Mesendoderm (in vitro differentiated cells): ENCODE data around the gene TNPO3.
A peak's percentile ranks its signal among the peaks of the same experiment; 100 is the strongest.
"Not testable (repeated sequence)": the region's sequence is repeated elsewhere in the genome, so short reads cannot be mapped to it uniquely, and the experiment has no call there.

ENCODE experiments used
- DNase-seq: peaks from one replicate; pipeline ENCODE4 v3.0.0; 2013
- H2AK5ac ChIP-seq: 2 replicates; pipeline ENCODE4 v1.6.1; 2013; ENCODE audit warnings: low read length, inconsistent platforms
- H2BK120ac ChIP-seq: 2 replicates; pipeline ENCODE4 v1.6.1; 2013; ENCODE audit warnings: low read depth, mild to moderate bottlenecking, low read length, moderate library complexity, mixed read lengths
- H2BK15ac ChIP-seq: replicated peaks from 2 replicates; pipeline ENCODE4 v1.6.1; 2013; ENCODE audit warnings: low read depth, mild to moderate bottlenecking, moderate library complexity
- H2BK5ac ChIP-seq: 2 replicates; pipeline ENCODE4 v1.6.1; 2013; ENCODE audit warnings: low read length, inconsistent platforms
- H3K18ac ChIP-seq: 2 replicates; pipeline ENCODE4 v1.6.1; 2013; ENCODE audit warnings: mild to moderate bottlenecking, low read length, mixed read lengths
- H3K23ac ChIP-seq: one replicate; pipeline ENCODE4 v1.6.1; 2013; ENCODE audit warnings: low read length
- H3K27ac ChIP-seq: 2 replicates; pipeline ENCODE4 v1.5.1; 2013; ENCODE audit warnings: low read depth, mild to moderate bottlenecking, inconsistent platforms, low read length, moderate library complexity
- H3K27me3 ChIP-seq: 2 replicates; pipeline ENCODE4 v1.6.1; 2013; ENCODE audit warnings: low read length, control low read depth, mild to moderate bottlenecking, inconsistent platforms; ENCODE audit not compliant: insufficient read depth, poor library complexity
- H3K36me3 ChIP-seq: 2 replicates; pipeline ENCODE4 v1.6.1; 2013; ENCODE audit warnings: low read length, inconsistent platforms; ENCODE audit not compliant: control insufficient read depth, insufficient read depth
- H3K4ac ChIP-seq: one replicate; pipeline ENCODE4 v1.6.1; 2013; ENCODE audit warnings: low read depth, mild to moderate bottlenecking, low read length, moderate library complexity
- H3K4me1 ChIP-seq: 2 replicates; pipeline ENCODE4 v1.6.1; 2013; ENCODE audit warnings: low read depth, low read length, inconsistent platforms; ENCODE audit not compliant: control insufficient read depth
- H3K4me2 ChIP-seq: 2 replicates; pipeline ENCODE4 v1.6.1; 2013; ENCODE audit warnings: low read length
- H3K4me3 ChIP-seq: 2 replicates; pipeline ENCODE4 v1.5.1; 2013; ENCODE audit warnings: mild to moderate bottlenecking, low read length
- H3K56ac ChIP-seq: one replicate; pipeline ENCODE4 v1.6.1; 2013; ENCODE audit warnings: low read length
- H3K79me1 ChIP-seq: 2 replicates; pipeline ENCODE4 v1.6.1; 2013; ENCODE audit warnings: low read length, inconsistent platforms
- H3K79me2 ChIP-seq: 2 replicates; pipeline ENCODE4 v1.6.1; 2013; ENCODE audit warnings: mild to moderate bottlenecking, low read length; ENCODE audit not compliant: control insufficient read depth, insufficient read depth
- H3K9ac ChIP-seq: 2 replicates; pipeline ENCODE4 v1.6.1; 2013; ENCODE audit warnings: low read length, inconsistent platforms
- H4K5ac ChIP-seq: one replicate; pipeline ENCODE4 v1.6.1; 2013; ENCODE audit warnings: low read length
- H4K8ac ChIP-seq: one replicate; pipeline ENCODE4 v1.6.1; 2013; ENCODE audit warnings: low read depth, mild to moderate bottlenecking, control low read depth, low read length, moderate library complexity
- WGBS: extraction: QIAGEN DNeasy Blood & Tissue Kit; methylation state at CpG from one replicate; pipeline ENCODE4 v1.1.7; 2013; ENCODE audit warnings: low lambda C conversion rate, missing lambda C conversion rate; ENCODE audit not compliant: insufficient coverage; ENCODE audit errors: extremely low coverage; 5-methylcytosine and 5-hydroxymethylcytosine counted together

TNPO3 gene

DNA sequence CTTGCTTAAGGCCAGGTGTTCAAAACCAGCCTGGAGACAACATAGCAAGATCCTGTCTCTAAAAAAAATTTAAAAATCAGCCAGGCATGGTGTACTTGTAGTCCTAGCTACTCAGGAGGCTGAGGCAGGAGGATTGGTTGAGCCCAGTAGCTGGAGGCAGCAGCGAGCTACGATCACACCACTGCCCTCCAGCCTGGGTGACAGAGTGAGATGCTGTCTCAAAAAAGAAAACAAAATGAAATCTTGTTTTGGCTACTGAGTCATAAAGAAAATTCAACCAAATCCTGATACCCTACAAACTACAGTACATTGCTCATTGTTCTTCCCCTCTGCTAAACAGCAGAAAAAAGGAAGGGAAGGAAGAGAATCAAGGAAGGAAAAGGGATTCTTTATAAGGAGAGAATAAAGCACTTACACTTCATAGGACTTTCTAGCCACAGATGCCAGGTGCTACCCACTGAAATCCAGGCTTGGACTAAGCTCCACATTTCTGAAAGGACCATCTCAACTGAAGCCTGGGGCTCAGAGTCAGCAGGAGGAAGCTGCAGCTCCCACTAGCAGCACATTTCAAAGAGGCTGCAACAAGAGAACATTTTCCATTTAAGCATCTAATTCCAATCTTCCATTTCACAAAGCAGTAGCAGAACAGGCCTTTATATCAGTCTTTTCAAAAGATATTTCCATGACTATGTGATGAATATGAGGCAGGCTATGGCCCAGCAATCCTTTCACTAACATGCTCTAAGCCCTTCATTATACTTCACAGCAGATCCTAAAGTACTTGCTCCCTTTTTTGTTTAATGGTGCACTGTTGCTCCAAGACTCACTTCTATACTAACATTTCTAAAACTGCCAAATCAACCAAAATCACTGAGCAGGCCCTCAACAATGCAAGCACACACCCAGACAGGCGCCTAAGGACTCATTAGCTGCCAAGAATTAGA, 13.5 kb downstream of the TNPO3 start:
- H3K4ac ChIP-seq, result no peak overlapping the region
- no peak overlapping the region for H2BK5ac ChIP-seq
- no peaks in the 10 kb centered on the region for H3K27me3 ChIP-seq
- no CpG with 5 or more reads among the region's 3 CpGs for WGBS
- no peak overlapping the region for H3K9ac ChIP-seq
- H3K4me1 ChIP-seq, result no peaks in the 10 kb centered on the region
- H3K36me3 ChIP-seq, result no peaks in the 10 kb centered on the region
- no peak overlapping the region for H3K4me3 ChIP-seq
- H4K8ac ChIP-seq, result no peak overlapping the region
- H3K18ac ChIP-seq, result no peak overlapping the region
- no peak overlapping the region for H3K27ac ChIP-seq
- no peak overlapping the region for H3K23ac ChIP-seq
- H2BK15ac ChIP-seq, result no peak overlapping the region
- peaks cover 8% of the 10 kb centered on the region for H3K79me1 ChIP-seq
- H4K5ac ChIP-seq, result no peak overlapping the region
- peaks cover 61% of the 10 kb centered on the region for H3K79me2 ChIP-seq
- DNase-seq, result no peak
- H2AK5ac ChIP-seq, result no peak overlapping the region
- H2BK120ac ChIP-seq, result no peak overlapping the region
- H3K4me2 ChIP-seq, result no peak overlapping the region
- H3K56ac ChIP-seq, result no peak overlapping the region

DNA sequence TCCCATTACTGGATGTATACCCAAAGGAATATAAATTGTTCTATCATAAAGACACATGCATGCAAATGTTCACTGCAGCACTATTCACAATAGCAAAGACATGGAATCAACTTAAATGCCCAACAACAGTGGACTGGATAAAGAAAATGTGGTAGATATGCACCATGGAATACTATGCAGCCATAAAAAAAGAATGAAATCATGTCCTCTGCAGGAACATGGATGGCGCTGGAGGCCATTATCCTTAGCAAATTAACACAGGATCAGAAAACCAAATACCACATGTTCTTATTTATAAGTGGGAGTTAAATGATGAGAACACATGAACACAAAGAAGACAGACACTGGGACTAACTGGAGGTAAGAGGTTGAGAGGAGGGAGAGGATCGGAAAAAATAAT, 16.4 kb downstream of the TNPO3 start:
- not testable (repeated sequence) for H3K27ac ChIP-seq, H2BK5ac ChIP-seq, H3K4me3 ChIP-seq, H3K36me3 ChIP-seq, H4K8ac ChIP-seq, H3K23ac ChIP-seq, H3K56ac ChIP-seq, H3K9ac ChIP-seq, H4K5ac ChIP-seq, H3K4me1 ChIP-seq, H2BK15ac ChIP-seq, H2BK120ac ChIP-seq, H3K27me3 ChIP-seq, H3K18ac ChIP-seq, H3K4me2 ChIP-seq, H2AK5ac ChIP-seq, DNase-seq, H3K4ac ChIP-seq
- Histone ChIP-seq H3K79me1 (peaks cover 11% of the 10 kb centered on the region), H3K79me2 (peaks cover 50% of the 10 kb centered on the region)
- WGBS, result no CpG with 5 or more reads among the region's 2 CpGs

- DNase-seq, result peak; percentile 12
- Histone ChIP-seq H3K27me3 (no peaks in the 10 kb centered on the region), H3K9ac (no peak overlapping the region), H2BK5ac (no peak overlapping the region), H4K8ac (no peak overlapping the region), H3K27ac (no peak overlapping the region), H2BK120ac (no peak overlapping the region), H3K79me1 (peaks cover 9% of the 10 kb centered on the region), H3K4me3 (no peak overlapping the region), H2AK5ac (no peak overlapping the region), H3K56ac (no peak overlapping the region), H3K4ac (no peak overlapping the region), H3K36me3 (no peaks in the 10 kb centered on the region), H4K5ac (no peak overlapping the region), H3K79me2 (peaks cover 47% of the 10 kb centered on the region), H3K4me2 (no peak overlapping the region), H3K18ac (no peak overlapping the region), H3K4me1 (no peaks in the 10 kb centered on the region), H3K23ac (no peak overlapping the region), H2BK15ac (no peak overlapping the region)
- WGBS, result no CpG with 5 or more reads among the region's 4 CpGs
Measured at GRCh38 chr7:129037585-129037984, 17.3 kb downstream of the TNPO3 start.

DNA sequence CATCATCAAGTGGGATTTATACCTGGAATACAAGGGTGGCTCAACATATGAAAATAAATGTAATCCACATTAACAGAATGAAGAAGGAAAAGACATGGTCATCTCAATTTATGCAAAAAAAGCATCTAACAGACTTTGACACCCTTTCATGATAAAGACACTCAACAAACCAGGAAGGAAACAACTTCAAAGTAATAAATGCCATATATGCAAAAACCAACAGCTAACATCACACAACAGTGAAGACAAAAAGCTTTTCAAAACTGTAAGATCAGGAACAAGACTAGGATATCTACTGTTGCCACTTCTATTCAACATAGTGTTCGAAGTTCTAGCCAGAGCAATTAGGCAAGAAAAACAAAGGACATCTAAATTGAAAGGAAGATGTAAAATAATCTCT, 22.9 kb downstream of the TNPO3 start:
- H2AK5ac ChIP-seq, result no peak overlapping the region
- no peaks in the 10 kb centered on the region for H3K36me3 ChIP-seq
- no peak for DNase-seq
- H3K79me2 ChIP-seq, result peaks cover 37% of the 10 kb centered on the region
- no peak overlapping the region for H3K27ac ChIP-seq
- H3K4ac ChIP-seq, result no peak overlapping the region
- no peak overlapping the region for H3K23ac ChIP-seq
- no peaks in the 10 kb centered on the region for H3K4me1 ChIP-seq
- no peak overlapping the region for H3K18ac ChIP-seq
- H2BK120ac ChIP-seq, result no peak overlapping the region
- H3K56ac ChIP-seq, result no peak overlapping the region
- WGBS, result no CpG with 5 or more reads among the region's 1 CpG
- H3K4me3 ChIP-seq, result no peak overlapping the region
- H4K8ac ChIP-seq, result no peak overlapping the region
- H3K4me2 ChIP-seq, result no peak overlapping the region
- H4K5ac ChIP-seq, result no peak overlapping the region
- H3K9ac ChIP-seq, result no peak overlapping the region
- peaks cover 11% of the 10 kb centered on the region for H3K79me1 ChIP-seq
- H2BK15ac ChIP-seq, result no peak overlapping the region
- no peak overlapping the region for H2BK5ac ChIP-seq
- H3K27me3 ChIP-seq, result no peaks in the 10 kb centered on the region

GRCh38 chr7:129030440-129030839, 24.5 kb downstream of the TNPO3 start:
- Histone ChIP-seq H2BK120ac (no peak overlapping the region), H3K23ac (no peak overlapping the region), H4K8ac (no peak overlapping the region), H3K4me1 (no peaks in the 10 kb centered on the region), H3K4ac (no peak overlapping the region), H2BK15ac (no peak overlapping the region), H3K56ac (no peak overlapping the region), H3K79me2 (peaks cover 42% of the 10 kb centered on the region), H3K27me3 (no peaks in the 10 kb centered on the region), H3K4me3 (no peak overlapping the region), H3K36me3 (no peaks in the 10 kb centered on the region), H2AK5ac (no peak overlapping the region), H3K27ac (no peak overlapping the region), H4K5ac (no peak overlapping the region), H3K18ac (no peak overlapping the region), H3K4me2 (no peak overlapping the region), H2BK5ac (no peak overlapping the region), H3K79me1 (peaks cover 10% of the 10 kb centered on the region), H3K9ac (no peak overlapping the region)
- no CpG with 5 or more reads among the region's 3 CpGs for WGBS
- no peak for DNase-seq
